ENCODE results near the gene AIF1L.

Gene AIF1L

DNA sequence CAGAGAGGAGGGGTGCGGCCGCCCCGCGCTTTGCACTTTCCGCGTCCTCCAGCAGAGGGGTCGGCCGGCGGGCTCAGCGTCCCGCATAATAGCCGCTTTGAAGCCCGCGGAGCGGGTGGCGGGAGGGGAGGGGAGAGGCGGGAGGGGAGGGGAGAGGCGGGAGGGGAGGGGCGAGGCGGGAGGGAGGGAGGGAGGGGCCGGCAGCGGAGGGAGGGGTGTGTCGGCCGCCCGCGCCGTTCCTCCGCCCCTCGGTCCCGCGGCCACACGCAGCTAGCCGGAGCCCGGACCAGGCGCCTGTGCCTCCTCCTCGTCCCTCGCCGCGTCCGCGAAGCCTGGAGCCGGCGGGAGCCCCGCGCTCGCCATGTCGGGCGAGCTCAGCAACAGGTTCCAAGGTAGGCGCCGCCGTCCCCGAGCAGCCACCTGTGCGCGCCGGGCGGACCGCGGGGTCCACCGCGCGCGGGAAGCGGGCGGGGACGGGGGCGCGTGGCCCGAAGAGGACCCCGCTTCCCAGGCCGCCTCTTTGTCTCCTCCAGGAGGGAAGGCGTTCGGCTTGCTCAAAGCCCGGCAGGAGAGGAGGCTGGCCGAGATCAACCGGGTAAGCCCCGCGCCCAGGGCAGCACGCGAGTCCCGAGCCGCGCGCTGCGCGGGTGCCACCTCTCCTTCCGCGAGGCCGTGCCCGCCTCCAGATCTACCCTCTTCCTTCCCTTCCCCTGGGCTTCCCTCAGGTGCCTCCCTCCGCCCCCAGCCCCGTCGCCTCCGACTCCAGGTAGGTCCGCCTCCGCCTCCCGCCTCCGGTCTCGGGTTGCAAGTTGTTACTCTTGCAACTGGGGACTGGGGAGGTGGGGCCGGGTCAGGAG is at the start of gene AIF1L:
TSS of gene AIF1L (plus strand) at position 263 of the 857 bp plus-strand sequence. CDS start at position 362, 99 bp downstream.
- no peak for DNase-seq

DNA sequence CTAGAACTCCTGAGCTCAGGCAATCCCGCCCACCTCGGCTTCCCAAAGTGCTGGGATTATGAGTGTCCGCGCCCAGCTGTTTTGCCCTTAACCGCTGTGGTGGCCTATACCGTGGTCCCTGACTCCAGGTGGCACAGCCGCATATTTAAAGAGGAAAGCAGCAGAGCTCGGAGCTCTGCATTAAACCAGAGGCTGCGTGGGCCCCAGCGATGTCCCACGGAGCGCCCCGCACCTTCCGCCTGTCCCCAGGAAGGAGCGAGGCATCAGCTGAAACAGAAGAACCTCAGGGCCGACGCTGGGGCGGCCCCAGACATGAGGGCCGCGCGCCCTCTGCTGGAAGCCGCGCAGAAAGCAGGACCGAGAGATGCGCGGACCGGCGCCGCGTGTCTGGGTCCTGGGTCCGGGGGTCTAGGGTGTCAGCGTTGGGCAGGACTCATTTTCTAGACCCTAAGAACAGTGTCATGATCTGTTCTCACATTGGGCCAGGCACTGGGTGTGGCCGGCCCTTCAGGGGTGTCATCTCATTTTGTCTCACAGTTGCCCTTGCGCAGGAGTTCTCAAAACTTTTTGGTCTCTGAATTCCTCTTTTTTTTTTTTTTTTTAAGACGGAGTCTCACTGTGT is 49.6 kb upstream of the AIF1L start:
- DNase-seq, result peak; percentile 76

DNA sequence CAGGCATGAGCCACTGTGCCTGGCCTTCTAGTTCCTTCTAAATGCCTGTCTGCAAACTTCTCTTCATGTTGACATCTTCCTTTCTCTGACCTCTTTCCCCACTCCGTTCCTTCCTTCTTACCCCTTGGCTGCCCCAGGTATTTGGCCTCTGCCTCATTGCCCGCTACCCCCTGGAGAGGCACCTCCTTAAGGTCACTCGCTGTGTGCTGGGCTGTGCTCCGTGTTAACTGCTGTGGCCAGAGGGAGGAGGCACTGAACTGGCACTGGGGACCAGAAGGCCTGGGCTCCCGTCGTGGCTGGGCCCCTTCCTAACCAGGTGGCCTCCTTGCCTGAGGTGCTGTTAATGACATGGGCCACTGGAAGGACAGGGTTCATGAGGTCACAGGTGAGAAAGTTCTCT is 48.0 kb upstream of the AIF1L start:
- DNase-seq, result no peak

DNA sequence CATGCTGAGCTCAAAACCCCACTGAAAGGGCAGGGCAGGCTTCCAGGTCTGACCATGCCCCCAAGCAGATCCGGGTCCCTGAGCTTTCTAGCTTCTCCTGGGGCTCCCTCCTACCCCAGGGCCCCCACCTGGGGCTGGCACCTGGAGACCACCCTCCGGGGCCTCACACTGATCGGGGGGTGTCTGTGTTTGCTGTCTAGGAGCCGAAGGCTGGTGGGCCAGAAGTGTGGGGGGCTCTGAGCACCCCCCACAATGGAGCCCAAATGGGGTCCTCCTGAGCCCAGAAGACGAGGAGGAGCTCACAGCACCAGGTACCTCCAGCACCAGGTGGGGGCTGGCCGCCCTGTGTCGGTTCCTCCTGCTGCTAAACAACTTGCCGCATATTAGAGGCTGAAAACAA is 47.5 kb upstream of the AIF1L start:
- no peak for DNase-seq

DNA sequence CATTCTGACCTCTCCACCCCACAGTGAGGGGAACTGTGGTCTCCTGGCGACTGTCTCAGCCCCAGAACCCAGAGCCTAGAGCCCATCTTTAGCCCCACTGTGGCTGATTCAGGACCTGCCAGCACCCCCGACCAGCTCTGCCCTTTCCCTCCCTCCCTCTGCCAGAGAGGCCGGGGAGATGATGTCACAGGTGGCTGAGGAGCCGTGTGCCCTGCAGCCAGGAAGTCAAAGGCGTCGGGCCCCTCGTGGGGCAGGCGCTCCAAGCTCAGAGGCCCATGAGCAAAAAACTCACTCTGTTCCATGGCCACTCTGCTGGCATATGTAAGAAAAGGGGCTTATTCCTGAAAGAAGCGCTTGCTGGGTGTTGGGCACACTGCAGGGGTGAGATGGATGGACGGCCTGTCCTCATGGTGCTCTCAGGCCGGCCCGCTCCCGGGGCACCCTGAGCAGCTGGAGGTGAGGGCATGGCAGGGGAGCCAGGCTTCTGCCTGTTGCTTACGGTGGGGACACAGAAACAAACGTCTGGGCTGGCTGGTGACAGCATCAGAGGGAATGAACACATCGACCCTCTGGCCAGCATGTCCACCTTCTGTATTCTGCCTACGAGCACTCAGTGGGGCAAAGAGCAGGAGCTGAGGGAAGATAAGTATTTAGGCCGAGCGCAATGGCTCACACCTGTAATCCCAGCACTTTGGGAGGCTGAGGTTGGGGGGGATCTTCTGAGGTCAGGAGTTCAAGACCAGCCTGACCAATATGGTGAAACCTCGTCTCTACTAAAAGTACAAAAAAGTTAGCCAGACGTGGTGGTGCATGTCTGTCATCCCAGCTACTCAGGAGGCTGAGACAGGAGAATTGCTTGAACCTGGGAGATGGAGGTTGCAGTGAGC is 46.3 kb upstream of the AIF1L start:
- DNase-seq, result no peak

DNA sequence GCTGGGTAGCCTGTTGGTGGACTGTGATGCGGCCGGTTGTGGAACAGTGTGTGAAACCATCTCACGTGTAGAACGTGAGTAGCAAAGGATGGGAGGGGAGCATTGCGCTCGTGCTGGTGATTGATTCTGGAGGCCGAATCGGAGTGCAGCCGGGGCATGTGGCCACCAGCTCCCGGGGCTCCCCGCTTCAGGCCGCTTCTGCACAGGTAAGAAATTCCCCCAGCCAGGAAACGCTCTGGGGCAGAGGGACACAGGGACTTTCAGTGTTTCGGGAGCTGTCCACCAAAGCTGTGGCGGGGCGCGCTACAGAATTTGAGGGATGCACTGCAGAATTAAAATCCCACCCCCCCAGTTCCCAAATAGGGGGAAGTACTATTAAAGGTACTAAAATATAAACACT is 45.5 kb upstream of the AIF1L start:
- no peak for DNase-seq

DNA sequence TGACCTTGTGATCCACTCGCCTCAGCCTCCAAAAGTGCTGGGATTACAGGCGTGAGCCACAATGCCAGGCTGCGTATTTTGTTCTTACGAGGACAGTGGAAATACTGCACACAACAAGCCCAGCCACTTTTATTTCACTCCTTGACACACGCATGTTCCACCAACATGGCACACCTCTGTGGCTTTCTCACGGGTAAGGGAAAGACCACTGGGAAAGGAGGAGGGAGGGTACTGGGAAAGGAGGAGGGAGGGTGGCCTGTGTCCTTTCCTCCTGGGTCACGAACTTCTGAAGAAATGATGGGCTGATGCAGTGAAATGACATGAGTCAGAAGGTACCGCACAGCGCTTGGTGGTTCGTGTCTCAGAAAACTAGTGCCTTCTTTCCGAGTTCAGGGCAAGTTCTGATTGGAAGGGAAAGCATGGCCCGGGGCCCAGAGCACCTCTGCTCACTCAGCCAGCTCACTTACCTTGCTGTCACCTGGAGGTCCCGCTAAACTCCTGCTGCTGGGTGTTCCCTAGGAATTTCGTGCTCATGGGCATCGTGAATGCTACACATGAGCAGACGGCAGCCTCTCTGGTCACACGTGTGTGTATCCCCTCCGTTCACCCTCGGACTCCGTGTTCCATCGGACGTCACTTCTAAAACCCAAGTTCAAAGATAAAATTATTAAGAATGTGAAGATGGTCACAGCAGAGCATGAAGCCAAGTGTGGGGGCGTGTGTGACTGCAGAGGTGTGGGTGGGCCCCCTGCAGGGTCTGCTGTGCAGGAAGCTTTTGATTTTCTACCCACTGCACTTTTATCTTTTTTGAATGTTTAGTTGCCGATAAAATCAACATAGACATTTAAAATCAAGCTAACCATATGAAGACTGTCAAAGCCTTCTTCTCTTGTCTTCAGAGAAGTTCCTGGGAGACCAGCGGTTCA is 44.5 kb upstream of the AIF1L start:
- DNase-seq, result no peak

DNA sequence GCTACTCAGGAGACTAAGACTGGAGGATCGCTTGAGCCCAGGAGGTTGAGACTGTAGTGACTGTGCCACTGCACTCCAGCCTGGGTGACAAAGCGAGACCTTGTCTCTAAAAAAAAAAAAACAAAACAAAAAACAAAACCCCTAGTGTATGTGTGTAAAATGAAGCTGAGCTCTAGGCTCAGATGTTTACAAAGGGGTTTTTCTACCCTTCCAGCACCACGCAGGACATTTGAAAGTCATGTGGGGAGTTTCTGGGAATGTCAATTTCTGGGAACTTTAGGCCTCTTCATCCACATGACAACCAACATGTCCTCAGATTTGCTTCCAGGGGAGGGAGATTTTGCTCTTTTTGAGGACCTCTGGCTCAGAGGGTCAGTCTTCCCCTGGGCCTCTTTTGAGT is 42.4 kb upstream of the AIF1L start:
- DNase-seq, result no peak

DNA sequence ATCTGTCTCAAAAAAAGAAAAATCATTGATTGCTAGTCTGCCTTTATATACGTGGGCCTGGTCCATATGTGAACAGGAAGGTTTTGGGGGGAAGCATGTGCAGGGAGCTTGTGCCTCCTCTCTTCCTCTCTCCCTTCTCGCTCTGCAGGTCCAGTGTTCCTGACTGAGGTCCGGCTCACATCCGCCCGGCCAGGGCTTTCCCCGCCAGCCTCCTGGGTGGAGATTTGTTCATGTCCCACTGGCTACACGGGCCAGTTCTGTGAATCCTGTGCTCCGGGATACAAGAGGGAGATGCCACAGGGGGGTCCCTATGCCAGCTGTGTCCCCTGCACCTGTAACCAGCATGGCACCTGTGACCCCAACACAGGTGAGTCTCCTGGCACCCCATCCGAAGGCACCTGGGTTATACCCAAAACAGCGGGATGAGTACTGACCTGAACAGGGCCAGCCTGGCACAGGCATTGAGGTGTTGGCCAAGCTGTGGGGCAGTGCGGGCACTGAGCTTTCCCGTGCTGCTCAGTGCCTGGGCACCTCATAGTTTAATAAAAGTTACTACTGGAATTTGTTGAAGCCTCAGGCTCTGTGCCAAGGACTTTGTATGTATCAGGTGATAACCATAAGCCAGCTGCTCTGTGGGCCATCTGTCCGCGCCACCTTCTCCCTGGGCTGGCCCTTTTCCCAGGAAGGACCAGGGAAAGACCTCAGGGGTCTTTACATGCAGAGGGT is 39.4 kb upstream of the AIF1L start:
- DNase-seq, result no peak

DNA sequence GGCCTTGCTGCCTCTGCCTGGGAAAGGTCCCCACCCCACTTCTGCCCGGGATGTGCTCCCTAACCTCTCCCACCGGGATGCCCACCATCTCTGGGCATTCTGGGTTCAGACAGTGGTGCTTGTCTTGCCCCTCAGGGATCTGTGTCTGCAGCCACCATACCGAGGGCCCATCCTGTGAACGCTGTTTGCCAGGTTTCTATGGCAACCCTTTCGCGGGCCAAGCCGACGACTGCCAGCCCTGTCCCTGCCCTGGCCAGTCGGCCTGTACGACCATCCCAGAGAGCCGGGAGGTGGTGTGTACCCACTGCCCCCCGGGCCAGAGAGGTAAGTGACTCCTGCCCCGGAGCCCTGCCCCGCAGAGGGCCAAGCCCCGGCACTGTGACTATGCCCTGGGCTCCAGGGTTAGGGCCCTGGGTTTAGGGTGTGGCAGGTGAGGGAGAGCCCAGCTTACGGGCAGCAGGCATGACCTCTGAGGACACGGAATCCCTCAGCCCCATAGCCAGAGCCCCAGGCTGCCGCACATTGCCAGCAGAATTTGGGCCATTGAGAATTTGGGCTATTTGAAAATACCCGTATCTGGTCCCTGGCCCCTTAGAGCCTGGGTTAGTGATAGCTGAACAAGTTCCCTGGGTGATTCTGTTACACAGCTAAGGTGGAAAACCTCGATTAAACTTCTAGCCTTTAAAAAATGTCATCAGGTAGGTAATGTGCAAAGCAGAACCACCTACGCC is 35.3 kb upstream of the AIF1L start:
- no peak for DNase-seq

DNA sequence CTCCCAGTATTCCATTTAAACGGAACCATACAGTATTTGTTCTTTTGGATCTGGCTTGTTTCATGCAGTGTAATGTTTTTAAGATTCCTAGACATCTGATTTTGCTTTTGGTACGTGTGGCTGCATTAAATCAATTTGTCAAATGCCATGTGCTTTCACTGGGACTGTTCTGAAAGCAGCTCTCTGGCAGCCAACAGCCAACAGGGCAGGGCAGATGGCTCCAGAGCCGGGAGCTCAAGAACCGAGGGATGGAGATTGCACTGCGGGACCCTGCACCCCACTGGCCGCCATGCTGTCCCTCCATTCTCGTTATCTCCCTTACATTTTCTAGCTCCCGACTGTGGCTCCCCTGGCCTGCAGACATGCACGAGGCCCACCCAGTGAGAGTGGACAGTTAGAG is 33.4 kb upstream of the AIF1L start:
- DNase-seq, result no peak

DNA sequence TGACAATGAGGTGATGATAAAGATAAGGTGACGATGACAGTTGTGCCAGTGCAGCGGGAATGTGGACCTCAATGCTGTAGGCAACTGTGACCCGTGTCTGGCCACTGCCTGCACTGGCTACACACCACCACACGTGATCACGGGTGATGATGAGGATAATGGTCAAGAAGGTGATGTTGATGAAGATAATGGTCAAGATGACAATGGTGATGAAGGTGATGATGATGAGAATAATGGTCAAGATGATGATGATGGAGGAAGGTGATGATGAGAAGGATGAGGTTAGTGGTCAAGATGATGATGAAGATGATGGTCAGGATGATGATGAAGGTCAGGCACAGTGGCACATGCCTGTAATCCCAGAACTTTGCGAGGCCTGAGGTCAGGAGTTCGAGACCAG is 30.7 kb upstream of the AIF1L start:
- no peak for DNase-seq

DNA sequence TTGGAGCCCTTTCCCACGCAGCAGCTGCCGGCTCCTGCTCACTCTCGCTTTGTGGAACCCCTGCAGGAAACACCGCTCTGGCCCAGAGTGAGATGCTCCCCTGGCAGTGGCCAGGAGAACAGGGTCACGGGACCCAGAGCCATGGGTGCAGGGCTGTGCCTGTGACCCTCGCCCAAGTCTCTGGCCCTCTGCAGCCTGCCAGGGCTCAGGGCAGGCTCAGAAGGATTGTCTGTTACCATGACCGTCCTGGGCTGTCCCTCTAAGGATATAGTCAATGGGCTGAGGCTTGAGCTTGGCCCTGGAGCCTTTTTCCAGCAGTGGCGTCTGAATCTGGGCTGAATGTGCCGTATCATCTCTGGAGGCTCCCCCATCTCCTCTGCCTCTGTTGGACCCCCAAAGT is 28.7 kb upstream of the AIF1L start:
- DNase-seq, result no peak

DNA sequence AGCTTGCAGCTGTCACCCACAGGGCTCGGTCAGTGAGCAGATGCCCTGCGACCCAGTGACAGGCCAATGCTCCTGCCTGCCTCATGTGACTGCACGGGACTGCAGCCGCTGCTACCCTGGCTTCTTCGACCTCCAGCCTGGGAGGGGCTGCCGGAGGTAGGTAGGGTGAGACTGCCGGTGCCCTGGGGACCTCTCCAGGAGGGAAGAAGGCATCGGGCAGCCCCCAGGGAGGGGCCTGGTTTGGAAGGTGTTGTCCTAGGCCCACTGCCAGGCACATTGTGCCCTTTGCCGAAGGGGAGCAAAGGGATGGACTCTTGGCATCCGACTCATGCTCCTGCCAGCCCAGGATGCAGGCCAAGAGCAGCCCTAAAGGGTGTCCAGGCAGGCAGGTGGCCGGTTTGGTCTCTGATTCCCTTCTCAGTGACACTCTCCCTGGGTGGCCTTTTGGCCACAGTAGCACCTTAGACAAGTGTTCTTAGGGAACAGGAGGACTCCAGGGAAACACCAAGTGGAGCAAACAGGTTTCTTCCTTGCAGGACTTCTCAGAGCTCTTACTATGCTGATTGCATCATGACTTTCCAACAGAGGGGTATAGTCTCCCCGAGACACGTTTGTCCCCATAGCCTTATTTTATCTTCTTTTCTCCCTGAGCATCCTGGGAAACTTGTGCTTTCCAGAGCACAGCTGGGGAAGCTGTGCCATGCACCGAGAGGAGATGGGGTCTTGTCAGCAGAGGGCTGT is 28.1 kb upstream of the AIF1L start:
- no peak for DNase-seq

DNA sequence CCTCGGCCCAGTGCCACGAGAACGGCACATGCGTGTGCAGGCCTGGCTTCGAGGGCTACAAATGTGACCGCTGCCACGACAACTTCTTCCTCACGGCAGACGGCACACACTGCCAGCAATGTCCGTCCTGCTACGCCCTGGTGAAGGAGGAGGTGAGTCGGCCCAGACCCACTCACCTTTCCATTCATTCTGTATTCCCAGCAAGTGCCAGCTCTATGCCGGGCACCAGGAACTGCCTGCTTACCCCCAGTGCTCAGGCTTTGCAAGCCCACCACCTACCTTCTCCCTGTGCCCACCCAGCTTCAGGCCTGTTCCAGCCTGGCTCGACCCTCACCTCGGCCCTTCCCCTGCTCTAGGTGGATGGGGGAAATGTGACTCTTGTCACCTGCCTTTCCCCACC is 26.6 kb upstream of the AIF1L start:
- no peak for DNase-seq

DNA sequence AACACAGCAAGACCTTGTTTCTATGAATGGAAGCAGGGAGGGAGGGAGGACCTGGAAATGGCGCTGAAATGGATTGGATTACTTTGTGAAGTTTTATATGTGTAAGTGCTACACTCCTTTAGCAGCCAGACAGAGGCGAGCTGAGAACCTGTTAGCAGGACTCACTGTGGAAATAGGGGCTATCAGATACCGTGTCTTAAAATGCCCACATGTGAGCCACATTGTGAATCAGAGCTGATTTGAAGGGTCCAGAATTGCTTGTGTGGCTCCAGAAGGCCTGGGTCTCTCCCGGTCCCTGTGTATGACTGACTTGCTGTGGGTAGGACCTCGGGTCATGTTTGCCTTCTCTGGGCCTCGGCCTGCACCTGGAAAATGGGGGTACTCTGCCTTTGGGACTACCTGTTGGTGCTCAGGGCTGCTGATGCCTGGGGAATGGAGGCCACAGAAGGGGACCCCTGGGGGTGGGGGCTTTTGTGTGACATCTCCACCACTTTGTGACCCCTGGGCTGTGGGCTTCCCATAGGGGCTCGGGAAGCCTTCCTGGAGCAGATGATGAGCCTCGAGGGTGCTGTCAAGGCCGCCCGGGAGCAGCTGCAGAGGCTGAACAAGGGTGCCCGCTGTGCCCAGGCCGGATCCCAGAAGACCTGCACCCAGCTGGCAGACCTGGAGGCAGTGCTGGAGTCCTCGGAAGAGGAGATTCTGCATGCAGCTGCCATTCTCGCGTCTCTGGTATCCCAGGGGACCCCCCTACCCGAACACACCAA is 24.0 kb upstream of the AIF1L start:
- DNase-seq, result no peak

DNA sequence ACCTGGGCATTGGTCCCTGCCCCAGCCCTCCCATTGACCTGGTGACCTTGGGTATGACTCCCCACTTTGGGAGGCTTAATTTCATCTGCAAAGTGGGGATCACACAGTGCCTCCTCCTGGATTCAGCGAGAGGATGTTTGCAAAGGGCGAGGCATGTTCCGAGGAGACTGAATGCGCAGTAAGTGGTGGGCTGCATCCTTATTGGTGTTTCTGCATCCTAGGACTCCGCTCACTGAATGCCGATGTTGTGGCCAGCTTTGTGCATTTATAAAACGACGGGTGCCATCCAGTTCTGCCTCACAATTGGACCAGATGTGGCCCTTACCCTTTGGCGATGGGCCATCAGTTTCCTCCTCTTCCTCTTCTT is 23.5 kb upstream of the AIF1L start:
- no peak for DNase-seq

DNA sequence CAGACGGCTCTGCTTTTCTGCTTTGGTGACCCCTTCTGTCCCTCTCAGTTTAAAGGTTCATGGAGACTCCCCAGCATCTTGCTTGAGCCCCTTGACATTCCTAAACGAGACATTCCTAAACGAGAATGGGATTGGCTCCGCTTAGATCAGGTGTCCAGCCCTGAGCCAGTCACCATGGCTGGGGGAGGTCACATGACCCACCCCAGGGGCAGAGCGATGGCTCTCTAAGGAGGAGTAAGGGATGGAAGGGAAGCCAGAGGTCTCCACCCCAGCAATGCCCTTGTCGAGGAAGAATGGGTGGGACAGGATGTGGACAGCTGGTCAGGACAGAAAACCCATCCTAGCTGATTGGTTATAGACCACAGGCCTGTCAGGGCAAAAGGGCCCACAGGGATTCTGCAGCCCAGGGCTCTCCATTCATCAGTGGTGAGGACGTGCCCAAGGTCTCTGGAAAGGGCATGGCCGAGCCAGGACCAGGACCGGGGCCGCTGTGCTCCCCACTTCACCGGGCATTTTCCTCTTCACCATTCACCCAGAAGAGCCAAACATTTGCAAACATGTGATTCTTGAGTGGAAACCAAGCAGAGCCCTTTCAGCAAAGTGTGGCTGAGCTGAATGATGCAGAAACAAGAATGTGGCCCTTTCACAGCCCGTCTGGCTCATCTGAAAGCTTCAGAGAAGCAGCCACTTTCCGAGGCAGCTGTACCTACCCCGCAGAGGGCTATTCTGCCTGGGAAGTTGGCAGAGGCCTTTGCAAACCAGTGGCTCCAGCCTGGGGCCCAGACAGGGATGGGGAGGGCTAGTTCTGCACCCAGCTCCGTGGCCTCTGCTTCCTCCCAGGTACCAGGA is 19.8 kb upstream of the AIF1L start:
- no peak for DNase-seq

Measured in activated T-cell treated with anti-CD3 and anti-CD28 coated beads, Interleukin-2, amount 50 U/mL, for 1 hour (primary cell).